BJ (cell line): Measurements from ENCODE around the gene DEAF1. TPM values are rescaled to one million over a fixed set of nuclear protein-coding genes. Genes with fewer than 3 reads are reported as not detected.

ENCODE experiments used
- CTCF ChIA-PET: fragments of 350-600 bp; formaldehyde crosslinking; extraction: SDS; loops from one replicate; lab custom pipeline; 2021; ENCODE audit warnings: antibody characterized with exemption, inconsistent platforms; lab: Yijun Ruan, JAX
- POLR2A ChIA-PET: fragments of 300-600 bp; sonication (Branson Sonifier 250); formaldehyde crosslinking; extraction: SDS; loops from one replicate; lab custom pipeline; 2021; ENCODE audit warnings: antibody characterized with exemption; lab: Charles Lee
- DNase-seq: peaks from one replicate; pipeline ENCODE4 v3.0.0-alpha.2; 2011; ENCODE audit warnings: low read depth
- H3K27me3 ChIP-seq: 2 replicates; pipeline ENCODE4 v1.6.0; 2011; ENCODE audit warnings: low read length; ENCODE audit not compliant: control insufficient read depth, insufficient read depth
- H3K36me3 ChIP-seq: 2 replicates; pipeline ENCODE4 v1.5.1; 2011; ENCODE audit warnings: low read length; ENCODE audit not compliant: control insufficient read depth, insufficient read depth
- H3K4me3 ChIP-seq: 2 replicates; pipeline ENCODE4 v1.5.1; 2011; ENCODE audit warnings: low read depth, mild to moderate bottlenecking, control low read depth, low read length
- polyA plus RNA-seq: library from polyadenylated mRNA; depleted of rRNA; stranded (reverse); fragments of >200 nt; gene quantifications from 2 replicates; pipeline ENCODE4 v1.2.3, GENCODE V29; 2011
- TF ChIP-seq, protein P1 (sequence below): IDR thresholded peaks from 2 replicates; pipeline ENCODE4 v1.5.1; 2011; ENCODE audit warnings: low read depth, mild to moderate bottlenecking, control low read depth, inconsistent platforms, low read length, moderate library complexity; ENCODE audit not compliant: insufficient read depth

The DEAF1 gene
- polyA plus RNA-seq, 1 experiment: 27.7 TPM

DNA sequence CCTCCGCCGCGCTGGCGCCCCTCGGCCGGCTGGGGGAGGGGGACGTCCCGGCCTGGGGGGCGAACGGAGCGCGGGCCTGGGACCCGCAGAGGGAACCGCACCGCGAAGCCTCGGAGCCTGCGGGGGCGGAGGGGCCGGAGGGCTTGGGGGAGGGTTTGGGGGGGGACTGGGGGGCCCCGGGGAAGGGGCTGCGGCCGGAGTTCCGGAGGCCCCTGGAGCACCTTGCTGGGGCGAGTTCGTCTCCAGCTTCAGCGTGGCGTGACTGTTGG, 67.8 kb downstream of the DEAF1 start:
- TF ChIP-seq, protein P1, sequence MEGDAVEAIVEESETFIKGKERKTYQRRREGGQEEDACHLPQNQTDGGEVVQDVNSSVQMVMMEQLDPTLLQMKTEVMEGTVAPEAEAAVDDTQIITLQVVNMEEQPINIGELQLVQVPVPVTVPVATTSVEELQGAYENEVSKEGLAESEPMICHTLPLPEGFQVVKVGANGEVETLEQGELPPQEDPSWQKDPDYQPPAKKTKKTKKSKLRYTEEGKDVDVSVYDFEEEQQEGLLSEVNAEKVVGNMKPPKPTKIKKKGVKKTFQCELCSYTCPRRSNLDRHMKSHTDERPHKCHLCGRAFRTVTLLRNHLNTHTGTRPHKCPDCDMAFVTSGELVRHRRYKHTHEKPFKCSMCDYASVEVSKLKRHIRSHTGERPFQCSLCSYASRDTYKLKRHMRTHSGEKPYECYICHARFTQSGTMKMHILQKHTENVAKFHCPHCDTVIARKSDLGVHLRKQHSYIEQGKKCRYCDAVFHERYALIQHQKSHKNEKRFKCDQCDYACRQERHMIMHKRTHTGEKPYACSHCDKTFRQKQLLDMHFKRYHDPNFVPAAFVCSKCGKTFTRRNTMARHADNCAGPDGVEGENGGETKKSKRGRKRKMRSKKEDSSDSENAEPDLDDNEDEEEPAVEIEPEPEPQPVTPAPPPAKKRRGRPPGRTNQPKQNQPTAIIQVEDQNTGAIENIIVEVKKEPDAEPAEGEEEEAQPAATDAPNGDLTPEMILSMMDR: no peak
- no peaks in the 10 kb centered on the region; the same call in 1 of the 2 replicates for H3K27me3 ChIP-seq

DNA sequence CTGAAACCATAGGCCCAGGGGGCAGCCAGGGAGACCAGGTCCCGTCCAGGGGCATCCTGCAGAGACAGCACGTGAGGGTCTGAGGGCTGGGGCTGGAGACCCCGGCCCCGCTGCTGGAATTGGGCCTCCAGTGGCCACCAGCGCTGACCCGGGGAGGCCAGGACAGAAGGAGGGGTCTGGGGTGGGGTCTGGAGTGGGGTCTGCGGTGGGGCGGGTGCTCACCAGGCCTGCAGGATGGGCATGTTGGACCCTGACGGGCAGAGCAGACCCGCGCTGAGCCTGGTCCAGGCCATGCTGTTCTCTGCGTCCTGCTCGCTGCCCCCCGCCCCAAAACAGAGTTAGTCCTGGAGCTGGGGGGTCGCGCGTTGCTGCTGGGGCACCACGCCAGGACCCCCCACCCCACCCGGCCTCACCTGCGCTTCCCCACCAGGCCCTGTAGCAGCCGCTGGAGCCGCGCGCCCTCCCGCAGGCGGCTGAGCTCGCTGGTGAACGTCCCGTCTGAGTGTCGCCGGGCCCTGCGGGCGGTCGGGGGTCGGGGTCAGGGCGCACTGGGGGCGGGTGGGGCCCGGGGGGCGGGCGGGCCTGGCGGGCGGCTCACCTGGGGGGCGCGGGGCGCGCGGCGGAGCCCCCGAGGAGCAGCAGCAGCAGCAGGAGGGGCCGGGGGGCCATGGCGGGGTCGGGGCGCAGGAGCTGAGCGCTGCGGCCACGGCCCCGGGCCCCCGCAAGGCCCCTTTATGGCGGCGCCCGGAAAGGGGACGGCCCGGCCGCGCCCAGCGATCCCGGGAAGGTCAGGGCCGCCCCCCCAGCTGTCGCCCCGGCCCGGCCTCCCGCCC, 68.3 kb downstream of the DEAF1 start, which contains the start of gene SCT:
TSS of gene SCT (minus strand) at position 707 of the 833 bp plus-strand sequence. CDS start at position 669, 38 bp downstream.
- POLR2A ChIA-PET: no interaction called here

More for the DNA sequence above, 67.8 kb downstream of the DEAF1 start:
- no peak for DNase-seq
- no peak overlapping the region for H3K4me3 ChIP-seq
- ChIA-PET CTCF (interaction anchor here (0.6 kb wide), 1 partner anchor 20 kb away, joined by 3 read pairs; no protein-coding TSS in a partner anchor), POLR2A (no interaction called here)
- no peaks in the 10 kb centered on the region; the same call in none of the 2 replicates for H3K36me3 ChIP-seq

DNA sequence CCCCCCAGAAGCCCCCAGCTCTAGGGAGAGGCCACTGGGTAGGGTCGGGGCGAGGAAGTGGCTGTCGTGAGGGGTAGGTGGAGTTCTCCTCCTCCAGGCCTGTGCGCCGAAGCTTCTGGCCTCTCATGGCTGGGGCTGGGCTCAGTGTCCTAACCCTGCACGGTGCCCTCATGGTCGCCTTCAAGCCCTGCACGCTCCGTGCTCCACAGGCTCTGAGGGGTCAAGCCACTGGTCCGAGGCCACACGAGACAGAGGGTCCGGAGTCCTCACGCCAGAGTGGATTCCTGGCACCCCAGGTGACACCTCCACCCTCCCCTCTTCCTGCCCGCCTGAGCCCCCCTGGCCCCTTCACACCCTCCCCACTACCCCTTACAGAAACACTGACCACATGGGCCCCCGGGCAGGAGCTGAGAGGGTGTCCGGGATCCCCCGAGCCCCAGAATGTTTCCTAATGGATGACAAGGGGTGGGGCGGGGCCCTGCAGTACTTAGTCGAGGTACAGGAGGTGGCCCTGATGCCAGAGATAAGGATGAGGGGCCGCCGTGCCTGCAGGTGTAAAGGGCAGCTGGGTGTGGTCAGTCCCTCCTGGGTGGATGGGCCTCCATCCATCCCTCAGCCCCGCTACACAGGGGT, 69.3 kb downstream of the DEAF1 start:
- CTCF ChIA-PET: no interaction called here
- no peak for DNase-seq
- Histone ChIP-seq H3K4me3 (no peak overlapping the region), H3K27me3 (no peaks in the 10 kb centered on the region; the same call in 1 of the 2 replicates), H3K36me3 (no peaks in the 10 kb centered on the region; the same call in none of the 2 replicates)
- POLR2A ChIA-PET: no interaction called here
- TF ChIP-seq, protein P1: no peak

More for the DNA sequence above, 68.3 kb downstream of the DEAF1 start, which contains the start of gene SCT:
- no peak for DNase-seq
- TF ChIP-seq, protein P1: no peak
- H3K36me3 ChIP-seq: no peaks in the 10 kb centered on the region; the same call in none of the 2 replicates
- H3K4me3 ChIP-seq: no peak within 1 kb of the TSS
- CTCF ChIA-PET: interaction anchor here (0.6 kb wide), 1 partner anchor 20 kb away, joined by 3 read pairs; no protein-coding TSS in a partner anchor
- H3K27me3 ChIP-seq: no peaks in the 10 kb centered on the region; the same call in 1 of the 2 replicates

DNA sequence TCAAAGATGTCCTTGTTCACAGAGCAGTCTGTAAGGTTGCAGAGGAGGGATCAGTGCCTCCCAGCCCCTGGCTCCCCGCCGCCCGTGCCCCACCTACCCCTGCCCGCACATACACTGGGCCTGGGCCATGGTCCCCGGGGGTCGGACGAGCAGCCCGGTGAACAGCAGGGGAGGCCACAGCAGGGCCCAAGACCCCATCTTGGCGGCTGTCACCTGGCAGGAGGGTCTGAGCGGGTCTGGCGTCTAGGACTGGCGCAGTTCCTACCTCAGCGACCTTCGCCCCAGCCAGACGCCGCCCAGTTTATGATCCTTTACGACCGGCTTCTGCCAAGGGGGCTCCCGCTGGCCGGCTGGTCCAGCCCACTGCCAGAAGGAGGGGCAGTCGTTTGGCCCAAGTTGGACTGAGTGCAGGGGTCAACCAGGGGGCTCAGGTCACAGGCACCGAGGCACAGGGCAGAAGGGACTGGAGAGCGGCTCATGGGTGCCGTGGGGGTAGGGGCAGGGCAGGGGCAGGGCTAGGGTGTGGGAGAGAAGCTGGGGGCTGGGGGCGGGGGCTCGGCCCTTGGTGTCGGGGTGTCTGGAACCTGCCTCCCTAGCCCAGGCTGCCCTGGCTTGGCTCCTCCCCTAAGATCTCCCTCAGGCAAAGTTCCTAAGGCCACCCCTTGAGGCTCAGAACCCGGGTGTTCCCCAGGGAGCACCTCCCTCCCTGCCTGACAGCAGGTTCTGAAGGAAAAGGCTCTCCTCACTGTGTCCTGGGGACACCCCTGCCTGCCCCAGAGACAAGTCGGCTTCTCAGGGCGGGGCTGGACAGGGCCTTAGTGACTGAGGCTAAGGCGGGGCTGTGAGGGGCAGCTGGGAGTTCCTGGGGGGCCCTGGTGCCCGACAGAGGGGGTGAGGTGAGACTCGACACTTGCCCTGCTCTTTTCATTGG, 70.1 kb downstream of the DEAF1 start, which contains the start of gene CDHR5:
TSS of gene CDHR5 (minus strand) at position 251 of the 931 bp plus-strand sequence. CDS start at position 198, 53 bp downstream.
- CTCF ChIA-PET: no interaction called here
- no peaks in the 10 kb centered on the region; the same call in none of the 2 replicates for H3K36me3 ChIP-seq
- TF ChIP-seq, protein P1: no peak
- H3K27me3 ChIP-seq: no peaks in the 10 kb centered on the region
- POLR2A ChIA-PET: no interaction called here
- no peak for DNase-seq
- H3K4me3 ChIP-seq: no peak within 1 kb of the TSS
